Globus pallidus (tissue), 1 donor: ENCODE data around the gene MARCKSL1.
"Not testable (repeated sequence)": the region's sequence is repeated elsewhere in the genome, so short reads cannot be mapped to it uniquely, and the experiment has no call there.

Source experiments
- DNase-seq: peaks from one replicate; pipeline ENCODE4 v3.0.0-alpha.2; 2015; ENCODE audit warnings: low spot score

MARCKSL1 gene, protein sequence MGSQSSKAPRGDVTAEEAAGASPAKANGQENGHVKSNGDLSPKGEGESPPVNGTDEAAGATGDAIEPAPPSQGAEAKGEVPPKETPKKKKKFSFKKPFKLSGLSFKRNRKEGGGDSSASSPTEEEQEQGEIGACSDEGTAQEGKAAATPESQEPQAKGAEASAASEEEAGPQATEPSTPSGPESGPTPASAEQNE

DNA sequence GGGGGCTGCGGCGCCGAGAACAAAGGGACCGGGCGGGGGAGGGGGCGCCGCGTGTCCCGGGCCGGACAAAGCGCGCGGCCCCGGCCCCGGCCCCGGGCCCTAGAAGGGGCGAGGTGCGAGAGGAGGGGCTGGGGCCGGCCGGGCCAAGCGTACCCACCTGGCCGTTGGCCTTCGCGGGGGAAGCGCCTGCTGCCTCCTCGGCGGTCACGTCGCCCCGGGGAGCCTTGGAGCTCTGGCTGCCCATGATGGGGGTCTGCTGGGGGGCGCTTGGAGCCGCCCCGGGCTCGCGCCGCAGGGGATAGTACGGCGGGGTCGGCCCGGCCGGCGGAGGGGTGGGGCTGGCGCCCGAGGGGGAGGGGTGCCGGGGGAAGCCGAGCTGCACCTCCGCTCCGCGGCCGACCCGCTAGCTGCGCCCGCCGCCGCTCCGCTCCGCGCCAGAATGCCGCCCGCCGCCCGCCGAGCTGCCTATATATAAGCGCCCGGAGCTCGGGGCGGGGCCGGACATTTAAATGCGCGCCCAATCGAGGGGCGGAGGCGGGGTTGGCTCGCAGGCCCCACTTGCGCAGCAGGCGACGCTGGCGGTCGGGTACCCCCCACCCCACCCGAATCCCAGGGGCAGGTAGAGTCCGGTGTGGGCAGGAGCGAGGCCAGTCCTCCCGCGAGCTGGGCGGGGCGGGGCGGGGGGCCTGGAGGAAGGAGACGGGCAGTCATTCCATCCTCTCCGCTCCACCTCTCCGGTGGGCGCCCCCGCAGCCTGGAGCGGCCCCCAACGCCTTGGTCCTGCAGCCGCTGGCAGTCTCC is at the start of gene MARCKSL1:
MARCKSL1 (minus strand) TSS at position 444 of the 801 bp plus-strand sequence; CDS start at position 244, 200 bp downstream.
- DNase-seq = peak; percentile 89

DNA sequence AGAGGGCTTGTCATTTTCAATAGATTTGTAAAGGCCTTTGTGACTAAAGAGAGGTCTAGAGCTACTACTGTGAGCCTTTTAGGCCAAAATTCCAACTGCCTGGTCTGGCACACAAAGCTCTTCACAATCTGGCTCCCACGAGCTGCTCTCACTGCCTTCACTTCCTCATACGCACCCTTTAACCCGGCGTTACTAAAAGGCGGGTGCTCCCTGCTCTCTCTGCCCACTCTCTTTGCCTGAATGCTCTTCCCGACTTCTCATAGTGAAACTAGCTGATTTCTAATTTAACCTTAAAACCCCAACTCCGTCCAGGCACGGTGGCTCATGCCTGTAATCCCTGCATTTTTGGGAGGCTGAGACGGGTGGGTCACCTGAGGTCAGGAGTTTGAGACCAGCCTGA is 44.0 kb upstream of the MARCKSL1 start:
- DNase-seq = no peak

DNA sequence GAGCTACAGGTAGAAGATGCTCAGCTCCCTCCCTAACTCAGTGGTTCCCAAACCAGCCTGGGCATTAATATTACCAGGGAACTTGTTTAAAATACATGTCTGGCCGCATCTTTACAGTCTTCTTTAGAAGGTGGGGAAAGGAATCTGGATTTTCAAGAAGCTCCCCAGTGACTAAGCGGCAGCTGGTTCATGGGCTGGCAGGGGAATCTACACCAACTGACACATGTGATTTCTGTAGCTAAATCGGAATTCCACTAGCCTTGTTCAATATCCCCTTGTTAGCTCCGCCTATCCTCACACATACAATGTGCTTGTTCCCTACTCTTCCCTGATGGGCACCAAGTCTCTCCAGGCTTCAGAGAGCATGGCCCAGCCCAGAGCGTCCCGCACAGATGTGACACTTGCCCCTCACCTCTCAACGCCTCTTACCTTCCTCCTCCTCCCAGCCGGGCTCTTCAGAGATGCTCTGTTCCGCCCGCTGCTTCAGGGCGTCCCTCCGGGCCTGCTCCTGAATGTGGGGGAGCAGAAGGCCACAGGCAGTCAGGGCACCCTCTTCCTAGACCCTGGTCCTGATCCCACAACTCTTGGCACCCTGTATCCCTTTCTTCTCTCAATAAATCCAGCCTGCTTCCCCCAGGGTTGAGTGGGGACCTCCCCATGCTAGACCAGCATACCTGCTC is 41.6 kb upstream of the MARCKSL1 start:
- no peak for DNase-seq

DNA sequence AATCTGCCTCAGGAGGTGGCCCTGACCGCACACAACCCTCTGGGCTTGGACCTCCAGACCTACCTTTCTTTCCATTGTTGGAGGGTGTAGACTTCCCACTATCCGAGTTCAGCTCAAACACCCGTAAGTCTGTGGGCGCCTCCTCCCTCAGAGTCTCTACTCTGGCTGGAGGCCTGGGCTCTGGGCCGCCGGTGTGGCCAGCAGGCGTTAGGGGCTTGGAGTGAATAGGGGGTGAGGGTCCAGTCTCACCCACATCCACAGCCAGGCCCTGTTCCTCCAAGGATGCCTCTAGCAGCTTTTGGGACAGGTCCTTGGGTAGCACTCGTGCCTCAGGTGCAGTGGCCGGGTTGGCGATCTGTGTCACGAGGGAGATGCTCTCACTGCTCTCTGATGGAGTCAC is 40.2 kb upstream of the MARCKSL1 start:
- no peak for DNase-seq

DNA sequence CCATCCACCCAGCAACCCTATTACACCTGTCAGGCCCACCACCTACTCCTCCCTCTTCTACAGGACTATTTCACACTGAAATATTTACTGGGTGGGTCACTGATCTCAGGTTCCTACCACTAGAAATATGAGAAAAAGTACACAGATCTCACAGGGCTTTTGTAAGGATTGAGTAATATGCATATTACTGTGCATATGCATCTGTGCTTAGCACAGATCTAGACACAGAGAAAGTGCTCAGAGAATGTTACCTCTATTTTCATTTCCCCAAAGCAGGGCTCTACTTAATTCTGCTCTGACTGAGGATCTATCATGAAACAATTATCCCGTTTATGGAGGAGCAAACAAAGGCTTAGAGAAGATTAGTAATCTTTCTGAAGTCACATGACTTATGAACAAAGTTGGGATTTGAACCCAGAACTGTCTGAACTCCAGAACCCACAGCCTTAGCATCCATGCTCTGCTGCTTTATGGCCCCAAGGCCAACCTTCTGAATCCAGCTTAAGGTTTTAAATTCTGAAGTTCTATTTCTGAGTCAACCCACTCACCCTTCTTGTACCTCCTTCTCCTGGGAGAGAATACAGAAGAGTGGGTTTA is 38.1 kb upstream of the MARCKSL1 start:
- DNase-seq = no peak

DNA sequence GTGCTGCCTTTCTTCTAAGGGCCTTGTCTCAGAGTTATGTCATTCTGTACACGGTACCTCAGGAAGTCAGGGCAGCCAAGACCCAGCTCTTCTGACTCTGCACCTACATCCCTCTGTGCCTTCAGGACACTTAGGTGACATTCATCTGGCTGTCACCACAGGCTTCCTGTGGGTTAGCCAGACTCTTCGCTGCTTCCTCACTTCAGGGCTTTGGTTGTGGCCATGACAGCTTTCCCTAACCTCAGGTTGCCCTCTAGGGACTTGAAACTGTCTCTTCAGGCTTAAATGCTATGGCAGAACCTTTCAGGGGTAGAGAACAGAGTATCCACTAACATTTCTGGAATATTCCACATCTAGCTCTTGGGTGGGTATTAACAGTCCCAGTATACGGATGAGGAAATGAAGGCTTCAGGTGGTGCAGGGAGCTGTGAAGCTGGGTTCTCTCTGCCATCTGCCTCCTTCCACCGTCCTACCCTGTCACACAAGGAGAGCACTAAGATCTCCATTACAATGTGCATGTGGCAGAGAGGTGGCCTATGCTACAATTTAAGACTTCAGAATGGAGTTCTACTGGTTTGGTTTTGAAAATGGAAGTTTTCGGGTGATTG is 36.2 kb upstream of the MARCKSL1 start:
- DNase-seq = no peak

DNA sequence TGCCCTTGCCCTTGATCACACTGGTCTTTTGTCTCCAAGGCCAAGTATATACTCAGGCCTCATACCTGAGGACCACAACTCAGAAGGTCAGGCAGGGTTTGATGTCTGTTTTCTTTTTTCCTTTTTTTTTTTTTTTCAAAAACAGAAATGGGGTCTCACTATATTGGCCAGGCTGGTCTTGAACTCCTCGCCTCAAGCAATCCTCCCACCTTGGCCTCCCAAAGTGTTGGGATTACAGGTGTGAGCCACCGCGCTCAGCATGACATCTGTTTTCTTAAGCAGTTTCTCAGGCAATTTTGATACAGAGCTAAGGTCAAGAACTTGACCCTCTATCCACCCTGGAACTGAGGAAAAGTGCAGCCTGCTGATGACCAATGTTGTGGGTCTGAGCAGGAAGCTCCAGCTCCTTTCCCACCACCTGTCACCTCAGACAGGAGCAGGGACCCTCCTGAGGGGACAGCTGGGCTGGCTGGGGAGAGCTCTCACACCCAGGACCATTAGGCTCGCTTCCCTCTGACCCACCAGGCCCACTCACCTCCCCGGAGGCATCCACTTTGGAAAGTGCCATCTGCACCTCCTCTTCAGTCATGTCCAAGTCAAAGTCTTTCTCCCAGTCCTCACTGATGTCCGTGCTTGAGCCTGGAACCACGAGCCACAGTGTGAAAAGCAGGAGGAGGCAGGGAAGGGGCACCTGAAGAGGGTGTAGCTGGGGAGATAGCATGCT is 32.0 kb upstream of the MARCKSL1 start:
- no peak for DNase-seq

DNA sequence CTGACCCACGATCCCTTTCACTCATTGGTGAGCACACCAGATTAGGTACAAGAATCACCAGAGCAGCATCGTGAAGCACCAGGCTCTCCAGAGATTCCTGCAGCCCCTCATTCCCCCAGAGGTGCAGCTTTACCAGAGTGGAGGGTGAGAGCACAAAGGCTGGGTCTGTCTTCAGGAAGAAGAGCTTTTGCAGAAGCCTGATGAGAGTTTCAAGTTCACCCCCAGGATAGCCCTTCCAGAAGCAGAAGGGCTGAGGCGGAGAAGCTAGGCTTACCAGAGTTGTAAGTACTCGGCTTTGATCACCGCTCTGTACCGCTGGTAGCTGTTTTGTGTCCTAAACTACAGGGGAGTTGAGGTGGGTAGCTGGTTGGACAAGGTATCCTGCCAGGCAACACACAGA is 29.4 kb upstream of the MARCKSL1 start:
- DNase-seq = no peak

DNA sequence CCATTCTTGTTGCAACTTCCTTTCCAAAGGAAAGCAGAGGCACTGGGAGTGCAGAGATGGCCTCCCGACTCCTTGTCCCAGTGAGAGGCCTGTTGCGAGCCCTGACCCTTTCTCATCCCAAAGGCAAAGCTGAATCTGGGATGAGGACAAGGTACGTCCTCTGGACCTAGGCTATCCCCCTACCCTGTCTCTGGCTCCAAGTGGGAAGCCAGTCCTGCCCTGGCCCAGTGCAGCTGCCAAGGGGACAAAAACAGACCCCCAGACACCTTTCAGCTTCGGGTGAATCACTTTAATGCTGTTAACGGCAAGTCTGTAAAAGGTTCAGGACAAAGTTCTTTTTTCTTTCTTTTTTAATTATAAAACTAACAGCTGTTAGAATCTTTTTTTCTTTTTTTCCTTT is 28.8 kb upstream of the MARCKSL1 start:
- DNase-seq = no peak

DNA sequence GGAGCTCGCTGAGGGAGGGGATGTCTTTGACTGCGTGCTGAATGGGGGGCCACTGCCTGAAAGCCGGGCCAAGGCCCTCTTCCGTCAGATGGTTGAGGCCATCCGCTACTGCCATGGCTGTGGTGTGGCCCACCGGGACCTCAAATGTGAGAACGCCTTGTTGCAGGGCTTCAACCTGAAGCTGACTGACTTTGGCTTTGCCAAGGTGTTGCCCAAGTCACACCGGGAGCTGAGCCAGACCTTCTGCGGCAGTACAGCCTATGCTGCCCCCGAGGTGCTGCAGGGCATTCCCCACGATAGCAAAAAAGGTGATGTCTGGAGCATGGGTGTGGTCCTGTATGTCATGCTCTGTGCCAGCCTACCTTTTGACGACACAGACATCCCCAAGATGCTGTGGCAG is 27.7 kb upstream of the MARCKSL1 start:
- DNase-seq = no peak

DNA sequence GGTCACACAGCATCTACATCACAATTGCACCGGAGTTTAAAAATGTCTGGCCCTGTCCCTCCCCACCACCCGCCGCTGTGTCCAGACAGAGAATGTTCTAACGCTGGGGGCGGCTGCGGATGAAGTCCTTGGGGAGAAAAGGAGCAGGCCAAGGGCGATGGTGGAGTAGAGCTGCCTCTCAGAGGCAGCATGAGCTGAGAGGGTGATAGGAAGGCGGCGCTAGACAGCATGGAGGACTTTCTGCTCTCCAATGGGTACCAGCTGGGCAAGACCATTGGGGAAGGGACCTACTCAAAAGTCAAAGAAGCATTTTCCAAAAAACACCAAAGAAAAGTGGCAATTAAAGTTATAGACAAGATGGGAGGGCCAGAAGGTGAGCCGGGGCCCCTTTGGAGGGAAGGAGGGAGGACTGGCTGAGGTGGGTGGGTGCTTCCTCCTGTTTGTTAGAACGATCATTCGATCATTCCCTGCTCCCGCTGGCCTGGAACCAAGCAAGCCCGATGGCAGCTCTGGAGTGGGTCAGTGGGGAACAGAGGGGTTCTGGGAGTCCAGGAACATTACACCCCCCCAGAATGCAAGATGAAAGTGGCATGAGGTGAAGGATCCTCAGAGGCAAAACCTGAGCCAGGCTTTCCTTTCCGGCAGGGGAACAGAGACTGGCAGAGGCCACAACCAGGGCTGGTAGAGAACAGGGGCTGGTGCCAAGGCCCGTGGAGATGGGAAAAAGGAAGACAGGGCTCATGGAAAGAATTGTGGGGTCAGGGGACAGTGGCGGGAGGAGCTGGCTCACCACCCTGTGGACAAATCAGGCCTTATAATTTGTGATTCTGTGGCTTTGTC is 26.7 kb upstream of the MARCKSL1 start, which contains the start of the genes FAM229A and TSSK3:
FAM229A (minus strand) TSS at position 12 of the 840 bp plus-strand sequence. CDS start 394 bp downstream, outside the sequence.
TSSK3 (plus strand) TSS at position 66 of the 840 bp plus-strand sequence; CDS start at position 229, 163 bp downstream.
- DNase-seq = no peak

DNA sequence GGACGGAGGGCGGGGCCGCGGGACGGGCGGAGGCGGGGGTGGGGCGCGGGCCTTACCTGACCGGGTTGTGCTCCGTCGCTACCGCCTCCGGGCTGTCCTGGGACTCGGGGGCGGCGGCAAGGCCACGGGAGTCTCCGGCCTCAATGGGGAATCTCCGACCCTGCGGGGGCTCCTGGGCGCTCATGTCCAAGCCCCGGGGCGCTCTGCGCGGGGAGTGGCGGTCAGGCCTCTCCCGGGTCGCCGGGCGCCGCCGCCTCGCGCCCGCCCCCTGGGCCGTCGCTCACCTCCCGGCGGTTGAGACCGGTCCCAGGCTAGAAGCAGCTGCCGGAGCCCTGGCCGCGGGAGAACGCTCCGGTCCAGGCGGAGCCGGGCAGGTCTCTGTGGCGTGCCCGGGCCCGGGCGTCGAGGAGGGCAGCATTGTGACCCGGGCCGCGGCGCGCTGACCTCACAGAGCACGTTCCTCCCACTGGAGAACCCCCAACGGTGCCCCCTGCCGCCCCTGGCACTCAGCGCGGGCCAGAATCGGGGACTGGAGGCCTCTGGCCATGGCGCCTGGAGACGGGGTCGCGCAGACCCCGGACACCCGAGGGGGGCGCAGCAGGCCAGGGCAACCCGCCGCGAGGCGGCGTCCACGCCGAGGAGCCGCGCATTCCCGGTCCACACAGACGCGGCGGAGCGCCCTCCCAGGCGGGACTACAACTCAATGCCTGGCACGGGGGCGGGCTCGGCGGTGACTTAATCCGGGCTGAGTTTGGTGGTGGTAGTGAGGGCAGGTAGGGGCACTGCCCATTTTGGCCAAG is 25.8 kb upstream of the MARCKSL1 start:
- peak; percentile 74 for DNase-seq

DNA sequence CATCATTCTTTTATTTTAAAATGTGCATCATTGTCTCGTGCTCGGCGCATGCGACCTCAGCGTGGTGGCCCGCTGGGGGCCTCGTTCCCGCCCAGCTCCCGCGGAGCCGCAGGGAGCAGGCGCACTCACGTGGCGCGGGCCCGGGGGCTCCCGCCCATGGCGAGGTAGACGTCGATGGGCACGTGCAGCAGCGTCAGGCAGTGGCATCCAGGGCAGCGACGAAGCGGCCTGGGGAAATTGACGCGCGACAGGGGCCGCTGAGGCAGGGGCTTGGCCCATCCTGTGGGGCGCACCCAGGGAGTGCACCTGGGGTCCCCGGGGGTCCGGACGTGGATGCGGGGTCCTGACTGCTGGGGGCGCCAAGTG is 25.3 kb upstream of the MARCKSL1 start:
- no peak for DNase-seq

DNA sequence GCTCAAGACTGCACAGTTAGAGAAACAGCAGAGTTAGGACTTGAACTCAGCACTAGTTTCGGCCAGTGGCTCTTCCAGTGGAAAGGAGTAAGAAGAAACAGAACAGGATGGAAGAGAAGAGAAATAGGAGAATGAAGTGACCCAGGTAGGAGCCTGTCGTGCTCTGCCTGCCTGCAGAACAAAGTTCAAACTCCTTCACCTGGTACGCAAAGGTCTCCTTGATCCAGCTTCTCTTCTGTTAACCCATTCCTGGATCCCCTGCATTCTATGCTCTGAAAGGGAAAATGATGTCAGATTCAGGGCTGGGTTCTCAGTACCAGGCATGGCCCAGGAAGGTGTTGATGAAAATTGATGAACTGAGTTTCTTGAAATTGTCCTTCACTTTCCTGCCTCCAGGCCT is 22.4 kb upstream of the MARCKSL1 start:
- DNase-seq = no peak

DNA sequence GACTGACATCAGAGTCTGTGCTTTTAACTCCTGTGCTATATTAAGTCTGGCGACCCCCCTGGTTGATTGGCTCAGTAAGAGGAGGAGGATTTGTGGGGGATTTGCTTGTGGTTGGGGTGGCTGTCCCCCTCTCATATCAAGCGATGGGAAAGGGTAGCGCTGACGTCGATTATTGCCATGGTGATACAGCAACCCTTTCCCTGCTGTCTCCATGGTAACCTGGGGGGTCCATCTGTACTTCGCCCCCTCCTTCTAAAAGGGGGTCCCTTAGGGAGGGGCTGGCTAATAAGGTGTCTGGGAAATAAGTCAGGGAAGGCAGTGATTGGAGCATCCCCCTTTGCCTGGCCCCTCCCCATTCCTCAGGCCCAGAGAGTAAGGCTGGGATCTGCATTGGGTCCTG is 21.6 kb upstream of the MARCKSL1 start:
- no peak for DNase-seq

DNA sequence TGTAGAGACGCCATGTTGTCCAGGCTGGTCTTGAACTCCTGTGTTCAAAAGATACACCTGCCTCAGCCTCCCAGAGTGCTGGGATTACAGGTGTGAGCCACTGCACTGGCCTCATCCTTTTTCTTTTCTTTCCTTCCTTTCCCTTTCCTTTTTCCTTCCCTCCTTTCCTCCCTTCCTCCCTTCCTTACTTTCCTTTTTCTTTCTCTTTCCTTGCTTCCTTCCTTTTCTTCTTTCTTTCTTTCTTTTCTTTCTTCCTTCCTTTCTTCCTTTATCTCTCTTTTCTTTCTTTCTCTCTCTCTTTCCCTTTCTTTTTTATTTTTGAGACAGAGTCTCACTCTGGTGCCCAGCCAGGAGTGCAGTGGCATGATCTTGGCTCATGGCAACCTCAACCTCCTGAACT is 20.4 kb upstream of the MARCKSL1 start:
- no peak for DNase-seq

DNA sequence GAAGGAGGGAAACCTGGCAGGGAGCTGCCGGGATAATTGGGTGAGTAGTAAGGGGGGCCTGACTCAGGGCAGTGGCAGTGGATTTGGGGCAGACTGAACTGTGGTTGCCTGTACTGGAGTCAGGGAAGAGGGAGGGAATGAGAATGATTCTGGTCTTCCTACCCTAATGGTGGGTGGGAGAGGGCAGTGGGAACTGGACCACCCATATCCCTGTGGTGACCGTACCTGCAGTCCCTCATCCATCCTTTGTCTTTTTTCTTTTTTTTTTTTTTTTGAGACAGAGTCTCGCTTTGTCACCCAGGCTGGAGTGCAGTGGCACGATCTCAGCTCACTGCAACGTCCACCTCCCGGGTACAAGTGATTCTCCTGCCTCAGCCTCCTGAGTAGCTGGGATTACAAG is 19.7 kb upstream of the MARCKSL1 start:
- DNase-seq = not testable (repeated sequence)

DNA sequence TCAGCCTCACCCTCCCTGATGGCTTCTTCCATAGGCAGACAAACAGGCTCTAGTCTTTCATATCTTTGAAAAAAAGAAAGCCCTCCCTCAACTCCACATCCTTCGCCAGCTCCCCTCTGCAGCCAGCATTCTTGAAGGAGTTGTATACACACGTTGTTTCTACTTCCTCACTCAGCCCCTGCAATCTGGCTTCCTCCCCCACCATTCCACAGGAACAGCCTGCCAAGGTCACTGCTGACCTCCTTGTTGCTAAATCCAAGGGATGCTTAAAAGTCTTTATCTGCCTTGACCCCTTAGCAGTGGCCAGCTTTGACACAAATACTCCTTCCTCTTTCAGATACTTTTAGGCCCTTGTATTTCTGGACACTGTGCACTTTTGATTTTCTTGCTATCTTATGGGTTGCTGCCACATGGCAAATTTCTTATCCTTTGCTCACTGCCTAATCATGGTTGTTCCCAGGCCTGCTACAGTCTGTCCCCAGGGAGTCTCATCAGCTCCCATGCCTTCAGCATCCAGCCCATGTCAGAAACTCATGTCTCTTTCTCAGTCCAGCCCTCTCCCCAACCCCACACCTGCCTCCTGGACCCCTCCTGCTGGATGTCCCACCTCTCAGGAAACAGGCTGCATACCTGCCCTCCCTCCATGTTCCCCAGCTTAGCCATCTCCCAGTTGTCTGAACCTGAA is 18.0 kb upstream of the MARCKSL1 start:
- no peak for DNase-seq

DNA sequence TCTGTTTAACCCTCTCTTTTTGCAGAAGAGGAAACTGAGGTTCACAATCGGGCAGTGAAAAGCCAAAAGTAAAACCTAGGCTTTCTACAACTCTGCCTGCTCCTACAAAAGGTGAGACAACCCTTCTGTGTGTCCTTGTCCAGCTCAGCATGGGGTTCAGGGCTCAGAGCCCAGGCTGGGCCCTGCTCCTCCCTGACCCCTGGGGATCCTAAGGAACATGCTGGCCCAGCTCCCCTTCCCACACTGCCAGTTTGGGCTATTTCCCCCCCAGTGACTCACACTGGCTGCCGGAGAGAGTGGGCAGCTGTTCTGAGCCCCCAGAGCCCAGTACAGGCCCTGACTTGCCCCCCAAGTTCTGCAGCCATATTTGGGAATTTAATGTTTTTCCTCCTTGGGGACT is 17.4 kb upstream of the MARCKSL1 start:
- no peak for DNase-seq
